ENCODE data around the gene SLAMF9. TPM values are rescaled to one million over a fixed set of nuclear protein-coding genes. Genes with fewer than 3 reads are reported as not detected.

The SLAMF9 gene
- total RNA-seq, 1 experiment from 2014 or later = not detected

- H3K4me3 ChIP-seq (replicated peaks in 1 of 2; ENCODE audit: low read depth in 1 of 2, low read length in 2 of 2) = no peak overlapping the region
- DNase-seq (ENCODE audit: low read depth, low spot score) (no peak), ATAC-seq (no peak)
- no TSS peak for BruUV-seq (replicated peaks)
- H3K27ac ChIP-seq (ENCODE audit: low read depth, low read length) = no peak overlapping the region
- RAD21 ChIA-PET (ENCODE audit: low non-redundant PET in 1 of 2, low total read pairs in 2 of 2, uncharacterized antibody in 2 of 2, unreplicated experiment in 2 of 2) = no interaction called here
- H3K4me1 ChIP-seq (ENCODE audit: control insufficient read depth in 1 of 2, insufficient read depth in 2 of 2, low read length in 2 of 2) = peaks cover 20 to 52% of the 10 kb centered on the region in 2 experiments
- no peak overlapping the region for H3K9ac ChIP-seq (ENCODE audit: low read length)
- CTCF ChIA-PET = no interaction called here
- POLR2A ChIA-PET = no interaction called here
- H3K79me2 ChIP-seq (ENCODE audit: insufficient read depth, low read length) = peaks cover 36% of the 10 kb centered on the region
- no peaks in the 10 kb centered on the region for H3K27me3 ChIP-seq (ENCODE audit: insufficient read depth, low read length)
- H3K9me3 ChIP-seq (ENCODE audit: control insufficient read depth in 1 of 2, insufficient read depth in 1 of 2, low read depth in 1 of 2, low read length in 2 of 2) = no peaks in the 10 kb centered on the region
- no peak overlapping the region for H2AFZ ChIP-seq (ENCODE audit: low read depth, low read length, poor library complexity, severe bottlenecking)
- H3K9me2 ChIP-seq (ENCODE audit: insufficient read depth) = no peaks in the 10 kb centered on the region
- no peak for TF ChIP-seq EZH2 (IDR thresholded peaks at IDR 0.05)
- TF ChIP-seq POLR2A (IDR thresholded peaks at IDR 0.05; ENCODE audit: borderline replicate concordance, extremely low read depth, insufficient read depth, insufficient read length) = no peak
- TF ChIP-seq SIN3A (IDR thresholded peaks at IDR 0.05; ENCODE audit: low read depth) = no peak
- no peak for TF ChIP-seq CTCF (IDR thresholded peaks at IDR 0.05 in 2 of 3, conservative IDR thresholded peaks at IDR 0.05 in 1 of 3; ENCODE audit: borderline replicate concordance in 1 of 3, insufficient read depth in 1 of 3, low read depth in 2 of 3, low read length in 2 of 3)
- TF ChIP-seq SP1 (IDR thresholded peaks at IDR 0.05; ENCODE audit: low read depth) = no peak
- TF ChIP-seq EGR1 (IDR thresholded peaks at IDR 0.05; ENCODE audit: low read depth) = no peak
- no peak for TF ChIP-seq TCF7L2 (IDR thresholded peaks at IDR 0.05; ENCODE audit: borderline replicate concordance, extremely low read depth, insufficient read depth, insufficient read length)
- TF ChIP-seq EZH2phosphoT487 (IDR thresholded peaks at IDR 0.05; ENCODE audit: borderline replicate concordance) = no peak
- TF ChIP-seq ZBTB33 (IDR thresholded peaks at IDR 0.05; ENCODE audit: extremely low read depth, insufficient replicate concordance, low read length) = no peak
- no peak overlapping the region for H3K4me2 ChIP-seq (ENCODE audit: low read length)
- H3K36me3 ChIP-seq (ENCODE audit: control insufficient read depth in 1 of 2, insufficient read depth in 2 of 2, low read length in 2 of 2) = peaks cover 7 to 14% of the 10 kb centered on the region in 2 experiments; a peak in 2 of 4 replicates
- no peaks in the 10 kb centered on the region; the same call in 1 of the 2 replicates for H4K20me1 ChIP-seq (ENCODE audit: insufficient read depth)
- intact Hi-C loops (cut with micrococcal nuclease) = no loop called here
These were observed 33.4 kb downstream of the SLAMF9 start for GRCh38 chr1:159920651-159921050.
